WTC11 (cell line): ENCODE results near the gene STK17B. TPM values are rescaled to one million over a fixed set of nuclear protein-coding genes. Genes with fewer than 3 reads are reported as not detected.

Experiments used
- ATAC-seq: fragments of 200-7000 bp; cut with Tn5 transposase; 2 replicates; pipeline ENCODE4 v1.10.0; 2021; ENCODE audit warnings: mild to moderate bottlenecking, moderate library complexity
- CTCF ChIA-PET: fragments of 300-600 bp; sonication (Branson Sonifier 250); formaldehyde crosslinking; loops from one replicate; lab custom pipeline; 2021; ENCODE audit warnings: antibody characterized with exemption; lab: Charles Lee
- POLR2A ChIA-PET: fragments of 350-600 bp; sonication (Branson Sonifier 250); formaldehyde crosslinking; loops from one replicate; lab custom pipeline; 2021; ENCODE audit warnings: antibody characterized with exemption; lab: Charles Lee
- DNase-seq: peaks from one replicate; pipeline ENCODE4 v3.0.0; 2021; ENCODE audit warnings: low spot score
- H3K27ac Mint-ChIP-seq: 2 replicates; pipeline ENCODE4 v1.8.0; 2021; ENCODE audit warnings: mixed read lengths
- H3K27me3 Mint-ChIP-seq: 2 replicates; pipeline ENCODE4 v1.8.0; 2021; ENCODE audit warnings: low read depth, mild to moderate bottlenecking, moderate library complexity, mixed read lengths
- H3K36me3 Mint-ChIP-seq: 2 replicates; pipeline ENCODE4 v1.8.0; 2021; ENCODE audit warnings: mixed read lengths
- H3K4me1 Mint-ChIP-seq: 2 replicates; pipeline ENCODE4 v1.8.0; 2022; ENCODE audit warnings: mixed read lengths
- H3K4me3 Mint-ChIP-seq: 2 replicates; pipeline ENCODE4 v1.8.0; 2021; ENCODE audit warnings: mild to moderate bottlenecking, moderate library complexity, mixed read lengths
- H3K9me3 Mint-ChIP-seq: 2 replicates; pipeline ENCODE4 v1.8.0; 2021; ENCODE audit warnings: mixed read lengths
- AR ChIP-seq: fragments of 250-450 bp; sonication (Bioruptor Pico); IDR thresholded peaks from 2 replicates; pipeline ENCODE4 v1.9.0; 2021; ENCODE audit warnings: mild to moderate bottlenecking
- ATF3 ChIP-seq: sonication (generic); formaldehyde crosslinking; conservative IDR thresholded peaks from 2 replicates; pipeline ENCODE4 v1.8.1; 2022; ENCODE audit warnings: mild to moderate bottlenecking, missing genetic modification reagents
- E2F4 ChIP-seq: sonication (generic); formaldehyde crosslinking; IDR thresholded peaks from 2 replicates; pipeline ENCODE4 v1.8.1; 2022; ENCODE audit warnings: low read depth, mild to moderate bottlenecking, moderate library complexity, missing genetic modification reagents, borderline replicate concordance
- ELF4 ChIP-seq: sonication (generic); formaldehyde crosslinking; IDR thresholded peaks from 2 replicates; pipeline ENCODE4 v1.8.1; 2022; ENCODE audit warnings: low read depth, mild to moderate bottlenecking, moderate library complexity, missing genetic modification reagents
- EMX1 ChIP-seq: fragments of 250-450 bp; sonication (Bioruptor Pico); IDR thresholded peaks from 2 replicates; pipeline ENCODE4 v1.8.0; 2021; ENCODE audit warnings: mild to moderate bottlenecking
- FOXJ3 ChIP-seq: sonication (generic); formaldehyde crosslinking; IDR thresholded peaks from 2 replicates; pipeline ENCODE4 v1.9.0; 2021; ENCODE audit warnings: missing genetic modification reagents, mild to moderate bottlenecking, borderline replicate concordance
- HMGXB4 ChIP-seq: sonication (generic); formaldehyde crosslinking; IDR thresholded peaks from 2 replicates; pipeline ENCODE4 v1.8.1; 2023; ENCODE audit warnings: mild to moderate bottlenecking, moderate library complexity, missing genetic modification reagents
- NR2C2 ChIP-seq: sonication (generic); formaldehyde crosslinking; IDR thresholded peaks from 2 replicates; pipeline ENCODE4 v1.8.0; 2022; ENCODE audit warnings: mild to moderate bottlenecking, missing genetic modification reagents
- PRRX2 ChIP-seq: fragments of 250-450 bp; sonication (Bioruptor Pico); IDR thresholded peaks from 2 replicates; pipeline ENCODE4 v1.8.0; 2021; ENCODE audit warnings: mild to moderate bottlenecking
- USF2 ChIP-seq: sonication (generic); formaldehyde crosslinking; IDR thresholded peaks from 2 replicates; pipeline ENCODE4 v1.8.1; 2023; ENCODE audit warnings: mild to moderate bottlenecking, missing genetic modification reagents, moderate library complexity
- ZNF121 ChIP-seq: sonication (generic); formaldehyde crosslinking; IDR thresholded peaks from 2 replicates; pipeline ENCODE4 v1.8.0; 2023; ENCODE audit warnings: missing genetic modification reagents
- ZNF232 ChIP-seq: sonication (generic); formaldehyde crosslinking; IDR thresholded peaks from 2 replicates; pipeline ENCODE4 v1.8.0; 2022; ENCODE audit warnings: mild to moderate bottlenecking, missing genetic modification reagents
- ZNF317 ChIP-seq: sonication (generic); formaldehyde crosslinking; IDR thresholded peaks from 2 replicates; pipeline ENCODE4 v1.8.1; 2023; ENCODE audit warnings: low read depth, mild to moderate bottlenecking, moderate library complexity, missing genetic modification reagents, borderline replicate concordance
- ZNF512 ChIP-seq: sonication (generic); formaldehyde crosslinking; IDR thresholded peaks from 2 replicates; pipeline ENCODE4 v1.8.1; 2022; ENCODE audit warnings: missing genetic modification reagents, borderline replicate concordance
- ZNF532 ChIP-seq: fragments of 250-450 bp; sonication (Bioruptor Pico); IDR thresholded peaks from 2 replicates; pipeline ENCODE4 v1.9.0; 2021; ENCODE audit warnings: mild to moderate bottlenecking, borderline replicate concordance
- ZSCAN18 ChIP-seq: fragments of 250-450 bp; sonication (Bioruptor Pico); IDR thresholded peaks from 2 replicates; pipeline ENCODE4 v2.1.2; 2022; ENCODE audit warnings: mild to moderate bottlenecking, moderate library complexity
- total RNA-seq: library from RNA; stranded (reverse); gene quantifications from 3 replicates; pipeline ENCODE4 v1.2.3, GENCODE V29; 2021

Gene STK17B
- total RNA-seq, 1 experiment from 2014 or later = 11.8 TPM

- no peaks in the 10 kb centered on the region for H3K27me3 Mint-ChIP-seq
- H3K36me3 Mint-ChIP-seq = peaks cover 35% of the 10 kb centered on the region
- POLR2A ChIA-PET = no interaction called here
- H3K4me3 Mint-ChIP-seq = no peak overlapping the region
- no peaks in the 10 kb centered on the region for H3K4me1 Mint-ChIP-seq
- DNase-seq (no peak), ATAC-seq (no peak)
- H3K27ac Mint-ChIP-seq = no peak overlapping the region
- H3K9me3 Mint-ChIP-seq = peaks cover 11% of the 10 kb centered on the region
- CTCF ChIA-PET = no interaction called here
- TF ChIP-seq USF2 (no peak), ZSCAN18 (CRISPR knock-in tag) (no peak), NR2C2 (CRISPR knock-in tag) (no peak), PRRX2 (no peak), FOXJ3 (no peak)
Observed at GRCh38 chr2:196149948-196150347, 21.4 kb downstream of the STK17B start.

- CTCF ChIA-PET = no interaction called here
- Mint-ChIP-seq H3K4me1 (no peaks in the 10 kb centered on the region), H3K36me3 (peaks cover 25% of the 10 kb centered on the region), H3K9me3 (peaks cover 11% of the 10 kb centered on the region), H3K27ac (peak overlapping the region; percentile 53; the same call in 1 of the 2 replicates), H3K4me3 (no peak overlapping the region), H3K27me3 (no peaks in the 10 kb centered on the region)
- TF ChIP-seq EMX1 = no peak
- TF ChIP-seq ZNF317 = no peak
- TF ChIP-seq ZNF232 (CRISPR knock-in tag) = no peak
- TF ChIP-seq ZNF532 = no peak
- no peak for TF ChIP-seq ZNF512
- TF ChIP-seq ATF3 = no peak
- TF ChIP-seq AR = no peak
- no peak for TF ChIP-seq HMGXB4
- TF ChIP-seq ELF4 (CRISPR knock-in tag) = no peak
- no peak for TF ChIP-seq USF2
- TF ChIP-seq E2F4 = no peak
- TF ChIP-seq ZNF121 (CRISPR knock-in tag) = no peak
- DNase-seq (no peak), ATAC-seq (no peak)
- POLR2A ChIA-PET = no interaction called here
Observed at GRCh38 chr2:196148736-196149135, 22.6 kb downstream of the STK17B start.
